BE2C (cell line): ENCODE data around the gene CCN5.

Experiments
- DNase-seq: peaks from one replicate; pipeline ENCODE4 v3.0.0-alpha.2; 2020
- H3K27me3 ChIP-seq: fragments of 250-450 bp; sonication (Bioruptor Pico); 2 replicates; pipeline ENCODE4 v1.5.1; 2020; ENCODE audit warnings: mild to moderate bottlenecking
- H3K36me3 ChIP-seq: fragments of 250-450 bp; sonication (Bioruptor Pico); 2 replicates; pipeline ENCODE4 v1.5.1; 2020; ENCODE audit warnings: mild to moderate bottlenecking
- H3K4me1 ChIP-seq: fragments of 250-450 bp; sonication (Bioruptor Pico); 2 replicates; pipeline ENCODE4 v1.5.1; 2020
- H3K4me3 ChIP-seq: 2 replicates; pipeline ENCODE4 v1.5.1; 2011; ENCODE audit warnings: low read depth, low read length
- H3K9me3 ChIP-seq: fragments of 250-450 bp; sonication (Bioruptor Pico); 2 replicates; pipeline ENCODE4 v1.5.1; 2020
- CTCF ChIP-seq: IDR thresholded peaks from 2 replicates; pipeline ENCODE4 v1.5.1; 2012; ENCODE audit warnings: mild to moderate bottlenecking, low read depth, low read length

The CCN5 gene

GRCh38 chr20:44742304-44743079, 27.3 kb downstream of the CCN5 start:
- no peaks in the 10 kb centered on the region for H3K9me3 ChIP-seq
- no peak overlapping the region for H3K4me3 ChIP-seq
- no peak for TF ChIP-seq CTCF
- H3K27me3 ChIP-seq: peaks cover 13% of the 10 kb centered on the region
- no peaks in the 10 kb centered on the region for H3K36me3 ChIP-seq
- no peak for DNase-seq
- peaks cover 12% of the 10 kb centered on the region for H3K4me1 ChIP-seq

- TF ChIP-seq CTCF: no peak
- H3K4me3 ChIP-seq: no peak overlapping the region
- H3K9me3 ChIP-seq: no peaks in the 10 kb centered on the region
- DNase-seq: no peak
- H3K4me1 ChIP-seq: peaks cover 14% of the 10 kb centered on the region
- H3K36me3 ChIP-seq: no peaks in the 10 kb centered on the region
- peaks cover 13% of the 10 kb centered on the region for H3K27me3 ChIP-seq
These were observed 28.0 kb downstream of the CCN5 start for GRCh38 chr20:44743080-44743701.

DNA sequence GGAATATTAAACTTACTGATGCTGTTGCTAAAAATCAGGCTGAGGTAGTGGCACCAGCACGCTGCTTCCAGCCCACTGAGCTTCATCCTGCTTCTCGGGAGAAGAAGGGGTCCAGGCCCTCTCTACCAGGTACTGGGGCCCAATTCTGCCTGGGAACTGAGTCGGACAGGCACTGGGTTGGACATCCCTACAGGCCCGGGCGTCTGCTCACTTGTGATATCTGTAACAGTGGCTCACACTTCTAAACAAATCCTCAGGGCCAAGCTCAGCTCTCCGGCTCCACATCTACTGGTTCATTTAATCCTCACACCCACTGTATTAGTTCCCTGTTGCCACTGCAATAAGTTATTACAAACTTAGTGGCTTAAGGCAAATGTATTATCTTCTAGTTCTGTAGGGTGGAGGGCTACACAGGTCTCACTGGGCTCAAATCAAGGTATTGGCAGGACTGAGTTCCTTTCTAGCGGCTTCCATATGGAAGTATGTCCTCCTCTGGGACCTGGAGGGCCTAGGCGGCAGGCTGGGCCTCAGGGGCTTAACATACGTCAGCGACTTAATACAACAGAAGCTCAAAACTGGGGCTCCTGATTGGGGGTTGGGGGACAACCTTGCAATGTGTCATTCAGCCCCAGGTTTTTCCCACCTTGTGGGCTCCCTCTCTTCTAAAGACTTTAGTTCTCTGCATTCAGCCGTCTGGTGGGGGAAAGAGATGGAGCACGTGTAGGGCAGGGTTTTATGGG, 28.9 kb downstream of the CCN5 start:
- TF ChIP-seq CTCF: no peak
- Histone ChIP-seq H3K27me3 (peaks cover 13% of the 10 kb centered on the region), H3K9me3 (no peaks in the 10 kb centered on the region), H3K36me3 (no peaks in the 10 kb centered on the region), H3K4me3 (no peak overlapping the region), H3K4me1 (peaks cover 18% of the 10 kb centered on the region)
- DNase-seq: no peak

DNA sequence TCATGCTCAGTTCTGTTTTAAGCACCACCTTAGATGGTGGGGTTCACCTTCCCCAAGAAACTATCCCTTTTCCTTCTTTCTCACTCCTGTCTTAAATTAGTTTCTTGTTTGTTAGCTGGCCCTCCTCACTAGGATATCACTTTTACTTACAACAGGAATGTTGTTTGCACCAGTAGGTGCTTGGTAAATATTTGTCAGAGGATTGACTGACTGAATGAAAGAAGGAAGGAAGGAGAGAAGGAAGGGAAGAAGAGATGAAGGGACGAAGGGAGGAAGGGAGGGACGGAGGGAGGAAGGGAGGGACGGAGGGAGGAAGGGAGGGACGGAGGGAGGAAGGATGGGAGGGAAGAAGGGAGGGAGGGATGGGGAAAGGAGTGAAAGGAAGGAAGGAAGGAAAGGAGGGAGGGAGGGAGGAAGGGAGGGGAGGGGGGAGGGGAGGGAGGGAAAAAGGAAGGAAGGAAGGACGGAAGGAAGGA, 30.0 kb downstream of the CCN5 start:
- DNase-seq: no peak
- no peaks in the 10 kb centered on the region for H3K36me3 ChIP-seq
- peaks cover 18% of the 10 kb centered on the region for H3K4me1 ChIP-seq
- H3K9me3 ChIP-seq: no peaks in the 10 kb centered on the region
- no peak for TF ChIP-seq CTCF
- H3K4me3 ChIP-seq: no peak overlapping the region; the same call in 1 of the 2 replicates
- peaks cover 13% of the 10 kb centered on the region for H3K27me3 ChIP-seq

- H3K36me3 ChIP-seq: no peaks in the 10 kb centered on the region
- no peak for TF ChIP-seq CTCF
- peaks cover 13% of the 10 kb centered on the region for H3K27me3 ChIP-seq
- H3K4me3 ChIP-seq: peak within 1 kb of the TSS; percentile 53
- H3K9me3 ChIP-seq: no peaks in the 10 kb centered on the region
- H3K4me1 ChIP-seq: peaks cover 18% of the 10 kb centered on the region
- peak; percentile 35 for DNase-seq
These were observed 30.6 kb downstream of the CCN5 start, which contains the start of gene KCNK15 for GRCh38 chr20:44745598-44746366. TSS of gene KCNK15 (plus strand) at chr20:44745865. CDS start at chr20:44745911, 46 bp downstream.
